Measurements from ENCODE around the gene NOSTRIN. TPM values are rescaled to one million over a fixed set of nuclear protein-coding genes. Genes with fewer than 3 reads are reported as not detected.
A peak's percentile ranks its signal among the peaks of the same experiment; 100 is the strongest.
"Not testable (repeated sequence)": the region's sequence is repeated elsewhere in the genome, so short reads cannot be mapped to it uniquely, and the experiment has no call there.

Gene NOSTRIN
- total RNA-seq, 2 donors from 2014 or later = 52.7 to 55.6 TPM

GRCh38 chr2:168853471-168853870, 51.0 kb downstream of the NOSTRIN start:
- ATAC-seq (no peak), DNase-seq (no peak)
- intact Hi-C loops (cut with DNase I, micrococcal nuclease) = no loop called here

- ATAC-seq (no peak), DNase-seq (no peak)
- intact Hi-C loops (cut with DNase I, micrococcal nuclease) = no loop called here
These were observed 52.2 kb downstream of the NOSTRIN start for GRCh38 chr2:168854651-168855050.

GRCh38 chr2:168855601-168856000, 53.2 kb downstream of the NOSTRIN start:
- DNase-seq = no peak
- intact Hi-C loops (cut with DNase I, micrococcal nuclease) = no loop called here
- no peak for ATAC-seq

GRCh38 chr2:168858146-168858545, 55.7 kb downstream of the NOSTRIN start:
- ATAC-seq (no peak), DNase-seq (no peak)
- intact Hi-C loops (cut with DNase I, micrococcal nuclease) = no loop called here

- intact Hi-C loops (cut with DNase I, micrococcal nuclease); DNase-seq; ATAC-seq: not testable (repeated sequence)
These were observed 64.7 kb downstream of the NOSTRIN start for GRCh38 chr2:168867164-168867563.

GRCh38 chr2:168870369-168870768, 67.9 kb downstream of the NOSTRIN start:
- DNase-seq; intact Hi-C loops (cut with DNase I, micrococcal nuclease); ATAC-seq: not testable (repeated sequence)

- DNase-seq; ATAC-seq; intact Hi-C loops (cut with DNase I, micrococcal nuclease): not testable (repeated sequence)
These were observed 68.4 kb downstream of the NOSTRIN start for GRCh38 chr2:168870824-168871223.

- DNase-seq (peak; percentile 8 to 33), ATAC-seq (peak; percentile 98)
- intact Hi-C loops (cut with DNase I, micrococcal nuclease) = no loop called here
These were observed 72.1 kb downstream of the NOSTRIN start for GRCh38 chr2:168874368-168875054.

GRCh38 chr2:168882163-168882562, 79.7 kb downstream of the NOSTRIN start:
- ATAC-seq; intact Hi-C loops (cut with DNase I, micrococcal nuclease); DNase-seq: not testable (repeated sequence)

- intact Hi-C loops (cut with DNase I, micrococcal nuclease) = no loop called here
These were observed 82.5 kb downstream of the NOSTRIN start for GRCh38 chr2:168884975-168885374.

GRCh38 chr2:168889635-168890005, 87.2 kb downstream of the NOSTRIN start:
- intact Hi-C loops (cut with DNase I, micrococcal nuclease) = no loop called here
- DNase-seq (no peak), ATAC-seq (peak; percentile 16)

More at GRCh38 chr2:168884975-168885374, 82.5 kb downstream of the NOSTRIN start:
- DNase-seq (no peak), ATAC-seq (no peak)

- DNase-seq (peak; percentile 88 to 89), ATAC-seq (peak; percentile 100)
- intact Hi-C loops (cut with DNase I, micrococcal nuclease) = no loop called here
These were observed 87.8 kb downstream of the NOSTRIN start, which contains the start of gene SPC25 for GRCh38 chr2:168890006-168890782. Gene SPC25 (minus strand): TSS chr2:168890430. CDS start chr2:168889519, 911 bp downstream.

- ATAC-seq (no peak), DNase-seq (no peak)
- intact Hi-C loops (cut with DNase I, micrococcal nuclease) = no loop called here
These were observed 89.9 kb downstream of the NOSTRIN start for GRCh38 chr2:168892327-168892726.

GRCh38 chr2:168894101-168894500, 91.7 kb downstream of the NOSTRIN start:
- intact Hi-C loops (cut with DNase I, micrococcal nuclease) = no loop called here
- ATAC-seq (no peak), DNase-seq (no peak)

GRCh38 chr2:168894720-168895119, 92.3 kb downstream of the NOSTRIN start:
- intact Hi-C loops (cut with DNase I, micrococcal nuclease) = no loop called here
- DNase-seq = no peak
- no peak for ATAC-seq

- ATAC-seq (no peak), DNase-seq (no peak)
- intact Hi-C loops (cut with DNase I, micrococcal nuclease) = no loop called here
These were observed 93.3 kb downstream of the NOSTRIN start for GRCh38 chr2:168895771-168896170.

GRCh38 chr2:168896783-168897182, 94.3 kb downstream of the NOSTRIN start:
- ATAC-seq (no peak), DNase-seq (no peak)
- intact Hi-C loops (cut with DNase I, micrococcal nuclease) = no loop called here

GRCh38 chr2:168897449-168897848, 95.0 kb downstream of the NOSTRIN start:
- DNase-seq = no peak
- intact Hi-C loops (cut with DNase I, micrococcal nuclease) = no loop called here
- ATAC-seq = no peak

GRCh38 chr2:168901003-168901402, 98.6 kb downstream of the NOSTRIN start, which contains the start of gene G6PC2:
Gene G6PC2 (plus strand): TSS chr2:168901291. CDS start chr2:168901332, 41 bp downstream.
- DNase-seq (no peak), ATAC-seq (no peak)
- intact Hi-C loops (cut with DNase I, micrococcal nuclease) = no loop called here

GRCh38 chr2:168903888-168904287, 101.5 kb downstream of the NOSTRIN start:
- no peak for DNase-seq
- intact Hi-C loops (cut with DNase I, micrococcal nuclease) = no loop called here
- no peak for ATAC-seq

Measured in left colon (tissue), 2 donors.